ENCODE data around the gene SELENOP. TPM values are rescaled to one million over a fixed set of nuclear protein-coding genes. Genes with fewer than 3 reads are reported as not detected.

Gene SELENOP
- total and polyA plus RNA-seq, 2 of the 13 experiments (the other 11 are each of a cell fraction or from before 2014, with no cell fraction given): 1,895 to 2,083 TPM

GRCh38 chr5:42799668-42800114, 12.0 kb downstream of the SELENOP start (continued):
- TF ChIP-seq HMG20A (CRISPR knock-in tag; IDR thresholded peaks at IDR 0.05; ENCODE audit: borderline replicate concordance) (0 out of 2 replicates have a peak, but pooled peaks have one; percentile 47), FOXC1 (CRISPR knock-in tag; IDR thresholded peaks at IDR 0.05; ENCODE audit: borderline replicate concordance) (no peak), HOXA9 (CRISPR knock-in tag; IDR thresholded peaks at IDR 0.05; ENCODE audit: borderline replicate concordance) (no peak), SNAPC4 (CRISPR knock-in tag; IDR thresholded peaks at IDR 0.05) (no peak), CBX1 (IDR thresholded peaks at IDR 0.05; ENCODE audit: low read depth) (no peak), MEIS2 (CRISPR knock-in tag; IDR thresholded peaks at IDR 0.05) (no peak), HMGXB4 (CRISPR knock-in tag; IDR thresholded peaks at IDR 0.05; ENCODE audit: borderline replicate concordance in 1 of 2, low read depth in 1 of 2) (no peak; a peak in 1 of 4 replicates), SMARCE1 (IDR thresholded peaks at IDR 0.05; ENCODE audit: borderline replicate concordance) (no peak), FOXO1 (CRISPR knock-in tag; IDR thresholded peaks at IDR 0.05) (no peak), CBX5 (CRISPR knock-in tag; IDR thresholded peaks at IDR 0.05; ENCODE audit: borderline replicate concordance) (no peak), ISL2 (CRISPR knock-in tag; IDR thresholded peaks at IDR 0.05) (0 out of 2 replicates have a peak, but pooled peaks have one; percentile 10), TBX3 (IDR thresholded peaks at IDR 0.05; ENCODE audit: borderline replicate concordance) (no peak), ZNF639 (CRISPR knock-in tag; conservative IDR thresholded peaks at IDR 0.05) (peak; percentile 55; the same call in 1 of the 2 replicates), RNF2 (conservative IDR thresholded peaks at IDR 0.05; ENCODE audit: low read depth) (no peak), ZBTB26 (CRISPR knock-in tag; IDR thresholded peaks at IDR 0.05; ENCODE audit: borderline replicate concordance) (no peak), ZNF207 (IDR thresholded peaks at IDR 0.05; ENCODE audit: borderline replicate concordance) (no peak), CBX2 (IDR thresholded peaks at IDR 0.05; ENCODE audit: low read depth, low read length) (no peak), CBX2 (CRISPR knock-in tag; IDR thresholded peaks at IDR 0.05; ENCODE audit: low read depth) (no peak), ZNF205 (CRISPR knock-in tag; IDR thresholded peaks at IDR 0.05) (no peak), SAFB2 (CRISPR knock-in tag; IDR thresholded peaks at IDR 0.05; ENCODE audit: borderline replicate concordance, low read depth) (no peak), STAT5B (CRISPR knock-in tag; IDR thresholded peaks at IDR 0.05) (no peak), ATRX (CRISPR knock-in tag; IDR thresholded peaks at IDR 0.05; ENCODE audit: borderline replicate concordance) (no peak), XRCC5 (optimal IDR thresholded peaks at IDR 0.05; ENCODE audit: low read length) (no peak)
